HepG2 (cell line): ENCODE results near the gene VAMP4. TPM values are rescaled to one million over a fixed set of nuclear protein-coding genes. Genes with fewer than 3 reads are reported as not detected.

Experiments
- ATAC-seq: fragments of 200-7000 bp; cut with Tn5 transposase; 3 replicates; pipeline ENCODE4 v1.9.1; 2020; ENCODE audit warnings: mild to moderate bottlenecking, moderate library complexity
- BruUV-seq: library from RNA; stranded (reverse); fragments of 400-500 nt; replicated peaks from 2 replicates; lab custom pipeline; 2021; lab: Mats Ljungman, UMichigan
- CTCF ChIA-PET: fragments of 300-600 bp; formaldehyde crosslinking; extraction: SDS; loops from one replicate; lab custom pipeline; 2021; ENCODE audit warnings: low total read pairs, inconsistent platforms, low intra/inter-chr PET ratio; lab: Yijun Ruan, JAX
- POLR2A ChIA-PET: fragments of 350-600 bp; sonication (Branson Sonifier 250); formaldehyde crosslinking; loops from one replicate; lab custom pipeline; 2020; ENCODE audit warnings: antibody characterized with exemption, inconsistent platforms; lab: Yijun Ruan, JAX
- DNase-seq: peaks from one replicate; pipeline ENCODE4 v3.0.0-alpha.2; 2015; ENCODE audit warnings: low spot score
- FAIRE-seq: peaks from 3 replicates; lab custom pipeline; 2011; peaks lifted over from hg19 to GRCh38; lab: Jason Lieb, UNC
- H2AFZ ChIP-seq: one replicate; pipeline ENCODE4 v1.6.1; 2011; ENCODE audit warnings: low read length, inconsistent platforms
- H3K27ac ChIP-seq: fragments of 300-600 bp; 3 replicates; pipeline ENCODE4 v1.8.0; 2011; ENCODE audit warnings: mixed run types, mild to moderate bottlenecking, mixed read lengths, low read length, inconsistent platforms; ENCODE audit not compliant: insufficient read depth; ENCODE audit errors: extremely low read length
- H3K27me3 ChIP-seq, 2 experiments: fragments of 200-600 bp in 1 of 2; 2 replicates in 1 of 2; 3 replicates in 1 of 2; pipeline versions ENCODE4 v1.6.0 to v1.8.0; 2011; ENCODE audit warnings: low read length in 2 of 2, mild to moderate bottlenecking in 2 of 2, moderate library complexity in 2 of 2, inconsistent platforms in 1 of 2; ENCODE audit not compliant: insufficient read depth in 2 of 2, control insufficient read depth in 1 of 2
- H3K36me3 ChIP-seq, 2 experiments: fragments of 200-600 bp in 1 of 2; replicated peaks in 1 of 2; 2 replicates in 1 of 2; 3 replicates in 1 of 2; pipeline versions ENCODE4 v1.5.1 to v1.8.0; 2011; ENCODE audit warnings: low read length in 2 of 2, inconsistent platforms in 1 of 2; ENCODE audit not compliant: insufficient read depth in 2 of 2, control insufficient read depth in 1 of 2
- H3K4me1 ChIP-seq: 2 replicates; pipeline ENCODE4 v1.5.1; 2012; ENCODE audit warnings: low read length, inconsistent platforms; ENCODE audit not compliant: insufficient read depth
- H3K4me2 ChIP-seq: 2 replicates; pipeline ENCODE4 v1.6.0; 2011; ENCODE audit warnings: low read depth, low read length, inconsistent platforms
- H3K4me3 ChIP-seq, 3 experiments: fragments of 200-600 bp in 1 of 3; sonication (generic), shearing (Covaris generic) in 1 of 3; replicated peaks in 1 of 3; 2 replicates each; pipeline ENCODE4 v1.5.1; 2011 to 2016; ENCODE audit warnings: low read length in 3 of 3, inconsistent platforms in 2 of 3, low read depth in 2 of 3, mild to moderate bottlenecking in 2 of 3, control low read depth in 1 of 3, mixed read lengths in 1 of 3; ENCODE audit not compliant: insufficient read depth in 1 of 3
- H3K79me2 ChIP-seq: one replicate; pipeline ENCODE4 v1.6.1; 2011; ENCODE audit warnings: low read length, inconsistent platforms; ENCODE audit not compliant: insufficient read depth
- H3K9ac ChIP-seq: 2 replicates; pipeline ENCODE4 v1.6.0; 2011; ENCODE audit warnings: mild to moderate bottlenecking, low read depth, low read length, inconsistent platforms; ENCODE audit not compliant: insufficient read depth
- H3K9me3 ChIP-seq: 2 replicates; pipeline ENCODE4 v1.5.1; 2012; ENCODE audit warnings: mild to moderate bottlenecking, low read length
- H4K20me1 ChIP-seq: 2 replicates; pipeline ENCODE4 v1.6.0; 2011; ENCODE audit warnings: inconsistent platforms, mild to moderate bottlenecking, low read length, moderate library complexity; ENCODE audit not compliant: insufficient read depth
- FOXO4 ChIP-seq: sonication (generic); formaldehyde crosslinking; conservative IDR thresholded peaks from 2 replicates; pipeline ENCODE4 v1.8.1; 2023; ENCODE audit warnings: missing genetic modification reagents
- MNT ChIP-seq: fragments of 450-650 bp; IDR thresholded peaks from 2 replicates; pipeline ENCODE4 v1.6.1; 2016
- MTA1 ChIP-seq: sonication (generic); formaldehyde crosslinking; IDR thresholded peaks from 2 replicates; pipeline ENCODE4 v1.4.0; 2020; ENCODE audit warnings: missing genetic modification reagents, mild to moderate bottlenecking, borderline replicate concordance
- SP4 ChIP-seq: sonication (generic); formaldehyde crosslinking; IDR thresholded peaks from 2 replicates; pipeline ENCODE4 v1.8.1; 2023; ENCODE audit warnings: mild to moderate bottlenecking, missing genetic modification reagents
- ZNF101 ChIP-seq: sonication (generic); formaldehyde crosslinking; IDR thresholded peaks from 2 replicates; pipeline ENCODE4 v1.4.0; 2020; ENCODE audit warnings: mild to moderate bottlenecking, low read depth, missing genetic modification reagents, borderline replicate concordance
- ZNF225 ChIP-seq: sonication (generic); formaldehyde crosslinking; IDR thresholded peaks from 2 replicates; pipeline ENCODE4 v1.4.0; 2020; ENCODE audit warnings: mild to moderate bottlenecking, missing genetic modification reagents
- WGBS: methylation state at CpG from one replicate; pipeline ENCODE4 v1.1.6; 2017; ENCODE audit warnings: low lambda C conversion rate; 5-methylcytosine and 5-hydroxymethylcytosine counted together
- in situ Hi-C: cut with HindIII; loops from 2 replicates; pipeline ENCODE4 v1.10.0; 2017; ENCODE audit warnings: low pct_unique_long_range_greater_than_20kb; ENCODE audit not compliant: extremely low pct_ligation_motif_present
- intact Hi-C: fragments of 100-400 bp; cut with micrococcal nuclease; formaldehyde crosslinking; loops from one replicate; pipeline ENCODE4 v1.10.0; 2022; ENCODE audit not compliant: unreplicated experiment
- polyA plus RNA-seq, 8 experiments: library from polyadenylated mRNA; depleted of rRNA in 3 of 8; stranded (reverse) in 7 of 8; unstranded in 1 of 8; fragments of >200 nt; fragmentation: Illumina TruSeq in 4 of 8; extraction: Trizol in 4 of 8; gene quantifications; 2 replicates each; pipeline versions ENCODE4 v1.2.1 to v1.2.3, GENCODE V29; 2011 to 2016; ENCODE audit warnings: low read depth in 4 of 8, missing spikeins in 1 of 8, mixed read lengths in 1 of 8; ENCODE audit not compliant: insufficient read depth in 1 of 8
- total RNA-seq, 5 experiments: library from RNA; depleted of rRNA; stranded (reverse); fragments of >200 nt; fragmentation: Illumina TruSeq; extraction: Trizol; gene quantifications; 2 replicates each; pipeline ENCODE4 v1.2.3, GENCODE V29; 2016; ENCODE audit warnings: low read depth in 1 of 5
- TF ChIP-seq, protein P1 (sequence below): sonication (generic); formaldehyde crosslinking; IDR thresholded peaks from 2 replicates; pipeline ENCODE4 v1.4.0; 2020; ENCODE audit warnings: mild to moderate bottlenecking, missing genetic modification reagents, borderline replicate concordance

VAMP4 gene
- total and polyA plus RNA-seq, 2 of the 13 experiments (the other 11 are each of a cell fraction or from before 2014, with no cell fraction given) = 1.4 to 2.0 TPM

- no peaks in the 10 kb centered on the region for H3K4me1 ChIP-seq
- ChIA-PET POLR2A (no interaction called here), CTCF (no interaction called here)
- no peaks in the 10 kb centered on the region for H3K36me3 ChIP-seq
- no peaks in the 10 kb centered on the region for H3K9me3 ChIP-seq
- H3K27ac ChIP-seq = no peak overlapping the region
- TF ChIP-seq, protein P1, sequence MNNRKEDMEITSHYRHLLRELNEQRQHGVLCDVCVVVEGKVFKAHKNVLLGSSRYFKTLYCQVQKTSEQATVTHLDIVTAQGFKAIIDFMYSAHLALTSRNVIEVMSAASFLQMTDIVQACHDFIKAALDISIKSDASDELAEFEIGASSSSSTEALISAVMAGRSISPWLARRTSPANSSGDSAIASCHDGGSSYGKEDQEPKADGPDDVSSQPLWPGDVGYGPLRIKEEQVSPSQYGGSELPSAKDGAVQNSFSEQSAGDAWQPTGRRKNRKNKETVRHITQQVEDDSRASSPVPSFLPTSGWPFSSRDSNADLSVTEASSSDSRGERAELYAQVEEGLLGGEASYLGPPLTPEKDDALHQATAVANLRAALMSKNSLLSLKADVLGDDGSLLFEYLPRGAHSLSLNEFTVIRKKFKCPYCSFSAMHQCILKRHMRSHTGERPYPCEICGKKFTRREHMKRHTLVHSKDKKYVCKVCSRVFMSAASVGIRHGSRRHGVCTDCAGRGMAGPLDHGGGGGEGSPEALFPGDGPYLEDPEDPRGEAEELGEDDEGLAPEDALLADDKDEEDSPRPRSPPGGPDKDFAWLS (CRISPR knock-in tag) = no peak
- TF ChIP-seq MTA1 (CRISPR knock-in tag) = no peak
- no peak for TF ChIP-seq ZNF225
- no peak for TF ChIP-seq SP4 (CRISPR knock-in tag)
- no peak for TF ChIP-seq ZNF101 (CRISPR knock-in tag)
- in situ Hi-C loops (no loop called here), intact Hi-C loops (no loop called here)
- H3K4me3 ChIP-seq = no peak overlapping the region
- BruUV-seq = no TSS peak
- no peaks in the 10 kb centered on the region for H4K20me1 ChIP-seq
- H3K9ac ChIP-seq = no peak overlapping the region
- ATAC-seq (no peak), DNase-seq (no peak), FAIRE-seq (no peak)
- H3K27me3 ChIP-seq = 0 out of 5 replicates have a peak, but pooled peaks cover 0 to 6% of the 10 kb centered on the region in 2 experiments
- no peak overlapping the region for H2AFZ ChIP-seq
- H3K79me2 ChIP-seq = no peaks in the 10 kb centered on the region
- WGBS = 33% methylated on average over 6 of the region's 8 CpGs
- H3K4me2 ChIP-seq = no peak overlapping the region
These were observed 58.0 kb downstream of the VAMP4 start for GRCh38 chr1:171683870-171684269.

DNA sequence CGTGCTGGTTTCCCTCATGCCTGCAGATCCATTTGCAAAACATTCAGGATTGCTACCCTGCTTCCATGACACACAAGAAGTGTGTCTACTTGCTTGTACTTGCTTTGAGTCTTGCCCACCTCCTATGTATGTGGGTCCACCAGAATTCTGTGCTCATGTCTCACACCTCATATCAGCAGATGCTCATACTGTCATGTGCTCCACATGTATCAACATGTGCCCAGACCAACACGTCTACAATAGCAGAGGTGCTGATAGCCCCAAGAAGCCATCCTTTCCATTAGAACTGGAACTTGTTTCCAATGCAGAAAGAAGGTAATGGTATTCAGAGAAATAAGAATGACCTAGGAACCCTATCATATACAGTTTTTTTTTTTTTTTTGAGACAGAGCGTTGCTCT is 61.5 kb downstream of the VAMP4 start:
- Histone ChIP-seq H3K27me3 (0 out of 5 replicates have a peak, but pooled peaks cover 0 to 6% of the 10 kb centered on the region in 2 experiments), H3K79me2 (no peaks in the 10 kb centered on the region), H3K27ac (no peak overlapping the region), H2AFZ (no peak overlapping the region)
- POLR2A ChIA-PET = no interaction called here
- DNase-seq = no peak
- TF ChIP-seq FOXO4 (no peak), MNT (peak; percentile 98)
- TF ChIP-seq, all 625 proteins: peak for 1
- in situ Hi-C loops = no loop called here
- Histone ChIP-seq H3K36me3 (no peaks in the 10 kb centered on the region), H3K9me3 (no peaks in the 10 kb centered on the region), H3K4me1 (no peaks in the 10 kb centered on the region), H4K20me1 (no peaks in the 10 kb centered on the region), H3K4me3 (no peak overlapping the region), H3K9ac (no peak overlapping the region), H3K4me2 (no peak overlapping the region)
- CTCF ChIA-PET = no interaction called here
- BruUV-seq = no TSS peak
- intact Hi-C loops = no loop called here
- FAIRE-seq (no peak), ATAC-seq (no peak)
- WGBS = 40% methylated on average over 3 of the region's 3 CpGs
